Thoracic aorta (tissue), 2 donors: ENCODE measurements around the gene UVRAG. TPM values are rescaled to one million over a fixed set of nuclear protein-coding genes. Genes with fewer than 3 reads are reported as not detected.

Source experiments
- ATAC-seq: fragments of 150-250 bp; one replicate; pipeline ENCODE4 v1.8.0; 2017; ENCODE audit warnings: low read depth; ENCODE audit not compliant: insufficient number of reproducible peaks, low FRiP score
- DNase-seq: peaks from one replicate; pipeline ENCODE4 v3.0.0-alpha.2; 2020; ENCODE audit warnings: low spot score
- H3K27ac ChIP-seq, 2 donors: fragments of 200-600 bp; sonication (generic); 1 replicate in 1 of 2; 2 replicates in 1 of 2; pipeline ENCODE4 v1.5.1; 2016; ENCODE audit warnings: mild to moderate bottlenecking in 2 of 2, moderate library complexity in 2 of 2
- H3K27me3 ChIP-seq: fragments of 200-600 bp; sonication (generic); replicated peaks from 2 replicates; pipeline ENCODE4 v1.6.0; 2016; ENCODE audit warnings: mild to moderate bottlenecking; ENCODE audit not compliant: insufficient read depth
- H3K36me3 ChIP-seq: fragments of 200-600 bp; sonication (generic); one replicate; pipeline ENCODE4 v1.5.1; 2016
- H3K4me1 ChIP-seq, 2 donors: fragments of 200-600 bp; sonication (generic); 1 replicate in 1 of 2; 2 replicates in 1 of 2; pipeline versions ENCODE4 v1.5.1 to v1.6.0; 2016; ENCODE audit warnings: low read depth in 2 of 2, mild to moderate bottlenecking in 1 of 2; ENCODE audit not compliant: control insufficient read depth in 1 of 2
- H3K4me3 ChIP-seq: fragments of 200-600 bp; sonication (generic); 2 replicates; pipeline ENCODE4 v1.5.1; 2016; ENCODE audit warnings: mild to moderate bottlenecking
- H3K9me3 ChIP-seq: fragments of 200-600 bp; sonication (generic); 2 replicates; pipeline ENCODE4 v1.5.1; 2016
- total RNA-seq, 2 donors: library from RNA; depleted of rRNA; stranded (reverse); fragments of >200 nt; gene quantifications; one replicate each; pipeline versions ENCODE4 v1.1.0 to v1.2.3, GENCODE V29; 2016
- TF ChIP-seq, protein P1 (sequence below): fragments of 200-600 bp; sonication (generic); IDR thresholded peaks from one replicate; pipeline ENCODE4 v1.5.1; 2019; ENCODE audit warnings: antibody characterized with exemption

Gene UVRAG
- total RNA-seq, 2 donors from 2014 or later, result 20.4 to 27.7 TPM

DNA sequence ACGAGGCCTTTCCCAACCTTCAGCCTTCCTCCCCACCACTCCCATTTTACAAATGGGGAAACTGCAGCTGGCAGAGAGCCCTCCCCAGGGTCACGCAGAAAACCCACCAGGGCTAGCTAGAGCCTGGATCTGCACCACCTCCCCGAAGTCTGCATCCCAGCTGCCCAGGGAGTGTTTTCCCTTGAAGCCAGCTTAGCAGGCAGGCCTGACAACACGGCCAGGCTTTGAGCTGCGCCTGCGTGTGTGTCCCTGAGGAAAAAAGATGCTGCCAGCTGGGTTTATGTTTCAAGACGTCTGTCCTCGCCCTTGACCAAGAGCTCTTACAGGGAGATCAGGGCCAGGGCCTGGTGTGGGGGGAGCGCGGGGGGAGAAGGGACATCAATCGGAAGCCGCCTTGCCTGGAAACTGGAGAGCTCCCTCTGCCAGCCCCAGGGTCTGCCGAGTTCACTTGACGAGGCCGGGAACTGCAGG is 371.0 kb downstream of the UVRAG start:
- Histone ChIP-seq H3K4me3 (no peak overlapping the region), H3K27ac (no peak overlapping the region), H3K27me3 (no peaks in the 10 kb centered on the region), H3K4me1 (peaks cover 0 to 6% of the 10 kb centered on the region in 2 donors), H3K9me3 (no peaks in the 10 kb centered on the region), H3K36me3 (no peaks in the 10 kb centered on the region)
- ATAC-seq (no peak), DNase-seq (no peak)
- TF ChIP-seq, protein P1, sequence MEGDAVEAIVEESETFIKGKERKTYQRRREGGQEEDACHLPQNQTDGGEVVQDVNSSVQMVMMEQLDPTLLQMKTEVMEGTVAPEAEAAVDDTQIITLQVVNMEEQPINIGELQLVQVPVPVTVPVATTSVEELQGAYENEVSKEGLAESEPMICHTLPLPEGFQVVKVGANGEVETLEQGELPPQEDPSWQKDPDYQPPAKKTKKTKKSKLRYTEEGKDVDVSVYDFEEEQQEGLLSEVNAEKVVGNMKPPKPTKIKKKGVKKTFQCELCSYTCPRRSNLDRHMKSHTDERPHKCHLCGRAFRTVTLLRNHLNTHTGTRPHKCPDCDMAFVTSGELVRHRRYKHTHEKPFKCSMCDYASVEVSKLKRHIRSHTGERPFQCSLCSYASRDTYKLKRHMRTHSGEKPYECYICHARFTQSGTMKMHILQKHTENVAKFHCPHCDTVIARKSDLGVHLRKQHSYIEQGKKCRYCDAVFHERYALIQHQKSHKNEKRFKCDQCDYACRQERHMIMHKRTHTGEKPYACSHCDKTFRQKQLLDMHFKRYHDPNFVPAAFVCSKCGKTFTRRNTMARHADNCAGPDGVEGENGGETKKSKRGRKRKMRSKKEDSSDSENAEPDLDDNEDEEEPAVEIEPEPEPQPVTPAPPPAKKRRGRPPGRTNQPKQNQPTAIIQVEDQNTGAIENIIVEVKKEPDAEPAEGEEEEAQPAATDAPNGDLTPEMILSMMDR, result no peak

GRCh38 chr11:76186776-76187279 is 371.8 kb downstream of the UVRAG start:
- H3K9me3 ChIP-seq, result no peaks in the 10 kb centered on the region
- ATAC-seq (no peak), DNase-seq (no peak)
- no peaks in the 10 kb centered on the region for H3K36me3 ChIP-seq
- no peaks in the 10 kb centered on the region for H3K27me3 ChIP-seq
- TF ChIP-seq, protein P1, result no peak
- peaks cover 0 to 6% of the 10 kb centered on the region in 2 donors for H3K4me1 ChIP-seq
- no peak overlapping the region for H3K27ac ChIP-seq
- no peak overlapping the region for H3K4me3 ChIP-seq

GRCh38 chr11:76188873-76189272 is 373.9 kb downstream of the UVRAG start:
- Histone ChIP-seq H3K27ac (no peak overlapping the region), H3K4me1 (peaks cover 0 to 6% of the 10 kb centered on the region in 2 donors), H3K36me3 (no peaks in the 10 kb centered on the region), H3K4me3 (no peak overlapping the region), H3K9me3 (no peaks in the 10 kb centered on the region), H3K27me3 (no peaks in the 10 kb centered on the region)
- TF ChIP-seq, protein P1, result no peak
- DNase-seq (no peak), ATAC-seq (no peak)

- H3K36me3 ChIP-seq, result no peaks in the 10 kb centered on the region
- DNase-seq (no peak), ATAC-seq (no peak)
- TF ChIP-seq, protein P1, result no peak
- H3K9me3 ChIP-seq, result no peaks in the 10 kb centered on the region
- H3K27me3 ChIP-seq, result no peaks in the 10 kb centered on the region
- H3K4me3 ChIP-seq, result no peak overlapping the region
- H3K4me1 ChIP-seq, result peaks cover 0 to 6% of the 10 kb centered on the region in 2 donors
- no peak overlapping the region for H3K27ac ChIP-seq
Observed at GRCh38 chr11:76189682-76190081, 374.7 kb downstream of the UVRAG start.

GRCh38 chr11:76190376-76190775 is 375.4 kb downstream of the UVRAG start:
- no peak for ATAC-seq
- H3K9me3 ChIP-seq, result no peaks in the 10 kb centered on the region
- no peaks in the 10 kb centered on the region for H3K36me3 ChIP-seq
- H3K27ac ChIP-seq, result no peak overlapping the region
- no peak for DNase-seq
- no peaks in the 10 kb centered on the region for H3K27me3 ChIP-seq
- H3K4me3 ChIP-seq, result no peak overlapping the region
- H3K4me1 ChIP-seq, result peaks cover 0 to 6% of the 10 kb centered on the region in 2 donors
- TF ChIP-seq, protein P1, result no peak

Other genes starting within 250 kb of the UVRAG start
- 10 to 100 TPM; 15.6 to 16.4 TPM for gene MAP6, start 146.2 kb upstream of the UVRAG start, total RNA-seq
- gene MOGAT2, start 97.4 kb upstream of the UVRAG start, total RNA-seq, result not detected
- gene DGAT2, start 46.4 kb upstream of the UVRAG start, total RNA-seq, result 1 to 10 TPM; 2.3 to 3.4 TPM